Osteocyte (in vitro differentiated cells): Measurements from ENCODE around the gene CD6. TPM values are rescaled to one million over a fixed set of nuclear protein-coding genes. Genes with fewer than 3 reads are reported as not detected.
"Not testable (repeated sequence)": the region's sequence is repeated elsewhere in the genome, so short reads cannot be mapped to it uniquely, and the experiment has no call there.

Experiments used
- DNase-seq: peaks from one replicate; pipeline ENCODE4 v3.0.0; 2021; ENCODE audit warnings: mixed read lengths; ENCODE audit not compliant: unreplicated experiment; ENCODE audit errors: extremely low spot score
- H3K27ac Mint-ChIP-seq: one replicate; pipeline ENCODE4 v1.8.0; 2021; ENCODE audit warnings: mild to moderate bottlenecking, mixed read lengths; ENCODE audit not compliant: unreplicated experiment
- H3K27me3 Mint-ChIP-seq: one replicate; pipeline ENCODE4 v1.8.0; 2021; ENCODE audit warnings: mixed read lengths; ENCODE audit not compliant: unreplicated experiment
- H3K36me3 Mint-ChIP-seq: one replicate; pipeline ENCODE4 v1.8.0; 2021; ENCODE audit warnings: mixed read lengths; ENCODE audit not compliant: unreplicated experiment
- H3K4me1 Mint-ChIP-seq: one replicate; pipeline ENCODE4 v1.8.0; 2021; ENCODE audit warnings: mixed read lengths; ENCODE audit not compliant: unreplicated experiment
- H3K4me3 Mint-ChIP-seq: one replicate; pipeline ENCODE4 v1.8.0; 2021; ENCODE audit warnings: mild to moderate bottlenecking, moderate library complexity, mixed read lengths; ENCODE audit not compliant: unreplicated experiment
- H3K9me3 Mint-ChIP-seq: one replicate; pipeline ENCODE4 v1.8.0; 2021; ENCODE audit warnings: mixed read lengths; ENCODE audit not compliant: unreplicated experiment
- total RNA-seq: library from RNA; stranded (reverse); gene quantifications from 2 replicates; pipeline ENCODE4 v1.2.1, GENCODE V29; 2021
- TF ChIP-seq, protein P1 (sequence below): fragments of 200-600 bp; sonication (generic); IDR thresholded peaks from 2 replicates; pipeline ENCODE4 v1.5.0; 2021; ENCODE audit warnings: antibody characterized with exemption, mild to moderate bottlenecking, moderate library complexity

The CD6 gene
- total RNA-seq, 1 donor from 2014 or later, result not detected

DNA sequence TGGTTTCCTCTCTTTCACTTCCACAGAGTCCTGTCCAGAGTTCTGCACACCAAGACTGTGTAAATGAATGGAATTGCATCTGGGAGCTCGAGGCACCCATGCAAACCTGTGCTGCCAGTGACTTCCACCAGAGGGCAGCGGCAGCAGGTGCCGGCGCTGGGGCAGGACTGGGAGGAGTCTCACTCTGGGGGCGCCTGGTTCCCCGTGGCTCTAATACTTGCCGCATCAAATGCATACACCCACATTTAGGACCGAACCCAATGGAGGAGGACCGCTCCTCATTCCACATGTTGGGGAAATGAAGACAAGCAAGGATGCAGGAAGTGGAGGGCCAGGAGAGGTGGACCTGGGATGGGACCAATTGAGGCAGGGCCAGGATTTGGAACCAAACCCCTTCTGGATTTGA, 1.1 kb upstream of the CD6 start:
- no peak for DNase-seq
- H3K9me3 Mint-ChIP-seq, result peaks cover 6% of the 10 kb centered on the region
- H3K4me1 Mint-ChIP-seq, result no peaks in the 10 kb centered on the region
- H3K27me3 Mint-ChIP-seq, result peaks cover 25% of the 10 kb centered on the region
- peaks cover 2% of the 10 kb centered on the region for H3K36me3 Mint-ChIP-seq
- TF ChIP-seq, protein P1, sequence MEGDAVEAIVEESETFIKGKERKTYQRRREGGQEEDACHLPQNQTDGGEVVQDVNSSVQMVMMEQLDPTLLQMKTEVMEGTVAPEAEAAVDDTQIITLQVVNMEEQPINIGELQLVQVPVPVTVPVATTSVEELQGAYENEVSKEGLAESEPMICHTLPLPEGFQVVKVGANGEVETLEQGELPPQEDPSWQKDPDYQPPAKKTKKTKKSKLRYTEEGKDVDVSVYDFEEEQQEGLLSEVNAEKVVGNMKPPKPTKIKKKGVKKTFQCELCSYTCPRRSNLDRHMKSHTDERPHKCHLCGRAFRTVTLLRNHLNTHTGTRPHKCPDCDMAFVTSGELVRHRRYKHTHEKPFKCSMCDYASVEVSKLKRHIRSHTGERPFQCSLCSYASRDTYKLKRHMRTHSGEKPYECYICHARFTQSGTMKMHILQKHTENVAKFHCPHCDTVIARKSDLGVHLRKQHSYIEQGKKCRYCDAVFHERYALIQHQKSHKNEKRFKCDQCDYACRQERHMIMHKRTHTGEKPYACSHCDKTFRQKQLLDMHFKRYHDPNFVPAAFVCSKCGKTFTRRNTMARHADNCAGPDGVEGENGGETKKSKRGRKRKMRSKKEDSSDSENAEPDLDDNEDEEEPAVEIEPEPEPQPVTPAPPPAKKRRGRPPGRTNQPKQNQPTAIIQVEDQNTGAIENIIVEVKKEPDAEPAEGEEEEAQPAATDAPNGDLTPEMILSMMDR, result peak; percentile 74
- H3K27ac Mint-ChIP-seq, result no peak overlapping the region
- no peak overlapping the region for H3K4me3 Mint-ChIP-seq

DNA sequence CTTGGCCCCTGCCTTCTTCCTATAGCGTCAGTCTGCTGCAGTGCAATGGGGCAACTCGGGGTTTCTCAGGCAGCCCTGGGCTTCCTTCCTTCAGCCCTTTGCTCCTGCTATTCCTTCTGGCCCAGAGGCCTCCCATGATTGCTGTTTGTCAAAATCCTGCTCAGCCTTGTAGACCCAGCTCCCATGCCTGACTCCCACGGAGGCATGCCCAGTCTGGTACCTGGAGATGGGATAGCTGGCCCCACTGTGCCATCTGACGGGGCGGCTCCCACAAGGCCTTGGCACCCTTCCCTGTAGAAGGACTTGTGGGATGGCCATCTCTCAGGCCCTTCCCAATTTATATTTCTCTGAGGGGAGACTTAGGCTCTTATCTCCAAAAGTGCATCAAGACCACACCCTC, 590 bp upstream of the CD6 start:
- Mint-ChIP-seq H3K4me1 (no peaks in the 10 kb centered on the region), H3K27ac (no peak overlapping the region), H3K4me3 (no peak overlapping the region), H3K27me3 (peaks cover 23% of the 10 kb centered on the region), H3K9me3 (peaks cover 6% of the 10 kb centered on the region), H3K36me3 (peaks cover 2% of the 10 kb centered on the region)
- DNase-seq, result no peak
- TF ChIP-seq, protein P1, result no peak

DNA sequence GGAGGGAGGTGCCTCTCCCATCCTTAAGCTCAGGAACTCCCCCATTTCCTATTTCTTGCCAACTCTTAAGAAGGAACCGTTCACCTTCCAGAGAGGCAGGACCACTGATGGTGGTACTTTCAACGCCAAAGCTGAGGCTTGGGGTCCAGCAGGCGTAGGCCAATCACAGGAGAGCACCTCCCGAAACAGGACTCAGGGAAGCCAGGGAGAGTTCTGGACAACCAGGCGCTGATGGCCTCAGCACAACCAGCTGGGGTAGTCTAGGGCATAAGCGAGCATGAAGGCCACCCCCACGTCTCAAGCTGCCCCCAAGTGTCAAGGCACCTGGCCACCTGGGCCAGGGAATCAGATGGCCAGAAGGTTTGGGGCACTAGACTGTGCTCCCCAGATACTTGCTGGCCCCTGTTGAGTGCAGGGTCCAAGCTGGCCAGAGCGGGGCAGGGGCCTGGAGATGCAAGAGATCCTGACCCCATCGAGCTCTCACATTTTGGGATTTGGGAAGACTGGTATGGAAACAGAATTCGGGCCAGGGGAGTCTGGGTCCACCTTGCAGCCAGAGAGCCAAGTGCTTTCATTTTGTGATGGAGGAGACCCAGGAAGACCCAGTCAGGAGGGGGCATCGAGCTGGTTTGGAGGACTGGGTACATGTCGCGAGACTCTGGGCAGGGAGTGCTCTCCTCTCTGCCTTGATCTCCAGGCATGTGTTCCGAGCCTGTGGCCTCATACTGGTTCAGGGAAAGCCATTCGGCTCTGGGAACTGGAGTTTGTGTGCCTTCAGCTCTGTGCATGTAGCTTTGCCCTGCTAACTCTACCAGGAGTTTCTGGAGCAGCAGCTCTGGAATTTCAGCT, 926 bp downstream of the CD6 start:
- Mint-ChIP-seq H3K4me3 (no peak overlapping the region), H3K27me3 (peaks cover 21% of the 10 kb centered on the region), H3K36me3 (peaks cover 2% of the 10 kb centered on the region), H3K9me3 (peaks cover 6% of the 10 kb centered on the region), H3K27ac (no peak overlapping the region), H3K4me1 (no peaks in the 10 kb centered on the region)
- TF ChIP-seq, protein P1, result no peak
- DNase-seq, result no peak

DNA sequence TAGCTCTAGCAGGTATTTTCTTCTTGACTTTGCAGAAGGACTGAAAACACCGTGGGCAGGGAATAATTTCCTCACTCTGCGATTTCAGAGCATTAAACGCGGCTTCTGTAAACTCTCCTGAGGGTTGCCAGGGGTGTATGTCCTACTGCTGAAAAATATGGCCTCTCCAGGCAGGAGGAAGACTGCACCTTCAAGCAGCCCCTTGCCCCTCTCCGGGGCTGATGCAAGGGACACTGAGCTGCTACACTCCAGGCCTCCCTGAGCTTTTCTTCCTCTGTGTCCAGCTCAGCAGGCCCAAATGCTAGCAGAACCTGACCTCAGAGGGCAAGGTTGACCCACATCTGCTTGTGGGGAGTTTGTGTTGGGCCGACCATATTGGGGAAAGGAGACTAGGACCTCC, 2.2 kb downstream of the CD6 start:
- no peak overlapping the region for H3K4me3 Mint-ChIP-seq
- no peak for DNase-seq
- H3K36me3 Mint-ChIP-seq, result no peaks in the 10 kb centered on the region
- no peaks in the 10 kb centered on the region for H3K4me1 Mint-ChIP-seq
- TF ChIP-seq, protein P1, result no peak
- no peaks in the 10 kb centered on the region for H3K9me3 Mint-ChIP-seq
- H3K27ac Mint-ChIP-seq, result no peak overlapping the region
- peaks cover 16% of the 10 kb centered on the region for H3K27me3 Mint-ChIP-seq

DNA sequence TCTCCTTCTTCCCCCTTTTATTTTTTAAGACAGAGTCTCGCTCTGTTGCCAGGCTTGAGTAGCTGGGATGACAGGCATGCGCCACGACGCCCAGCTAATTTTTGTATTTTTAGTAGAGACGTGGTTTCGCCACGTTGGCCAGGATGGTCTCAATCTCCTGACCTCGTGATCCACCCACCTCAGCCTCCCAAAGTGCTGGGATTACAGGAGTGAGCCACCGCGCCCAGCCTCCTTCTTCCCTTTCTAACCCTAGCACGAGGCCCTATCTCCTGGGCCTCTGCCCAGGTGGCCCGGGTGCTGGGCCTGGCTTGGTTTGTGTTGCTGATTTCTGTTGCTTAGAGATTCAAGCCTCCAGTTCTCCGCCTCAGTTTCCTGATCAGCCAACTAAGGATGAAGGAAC, 2.8 kb downstream of the CD6 start:
- H3K9me3 Mint-ChIP-seq, H3K4me1 Mint-ChIP-seq, DNase-seq, H3K4me3 Mint-ChIP-seq, H3K27ac Mint-ChIP-seq, H3K36me3 Mint-ChIP-seq: not testable (repeated sequence)
- peaks cover 16% of the 10 kb centered on the region for H3K27me3 Mint-ChIP-seq
